Trophoblast cell (in vitro differentiated cells and primary cell): ENCODE data around the gene NEGR1.

Source experiments
- DNase-seq, 2 donors: peaks; one replicate each; pipeline ENCODE4 v3.0.0-alpha.2; 2016
- H2AFZ ChIP-seq: 2 replicates; pipeline ENCODE4 v1.6.1; 2013; ENCODE audit warnings: low read length, moderate library complexity, mild to moderate bottlenecking; ENCODE audit not compliant: insufficient read depth, poor library complexity
- H2AK5ac ChIP-seq: 2 replicates; pipeline ENCODE4 v1.6.1; 2013; ENCODE audit warnings: mild to moderate bottlenecking, low read length
- H2BK120ac ChIP-seq: 2 replicates; pipeline ENCODE4 v1.6.1; 2013; ENCODE audit warnings: low read length, mild to moderate bottlenecking, moderate library complexity; ENCODE audit not compliant: insufficient read depth, poor library complexity
- H2BK12ac ChIP-seq: 2 replicates; pipeline ENCODE4 v1.6.1; 2013; ENCODE audit warnings: mild to moderate bottlenecking, low read length, moderate library complexity
- H2BK5ac ChIP-seq: 2 replicates; pipeline ENCODE4 v1.6.1; 2013; ENCODE audit warnings: low read length, low read depth, moderate library complexity, mild to moderate bottlenecking; ENCODE audit not compliant: poor library complexity
- H3K14ac ChIP-seq: 2 replicates; pipeline ENCODE4 v1.6.1; 2013; ENCODE audit warnings: mild to moderate bottlenecking, low read length
- H3K18ac ChIP-seq: 2 replicates; pipeline ENCODE4 v1.6.1; 2013; ENCODE audit warnings: mild to moderate bottlenecking, low read length
- H3K23ac ChIP-seq: 2 replicates; pipeline ENCODE4 v1.6.1; 2013; ENCODE audit warnings: low read length
- H3K27ac ChIP-seq: 2 replicates; pipeline ENCODE4 v1.5.1; 2013; ENCODE audit warnings: low read depth, mild to moderate bottlenecking, inconsistent platforms, low read length, moderate library complexity
- H3K27me3 ChIP-seq: 2 replicates; pipeline ENCODE4 v1.6.1; 2013; ENCODE audit warnings: inconsistent platforms, mild to moderate bottlenecking, low read length, moderate library complexity; ENCODE audit not compliant: insufficient read depth
- H3K36me3 ChIP-seq, 2 experiments: 1 replicate in 1 of 2; 2 replicates in 1 of 2; pipeline ENCODE4 v1.6.1; 2013; ENCODE audit warnings: low read length in 2 of 2, mild to moderate bottlenecking in 2 of 2, moderate library complexity in 1 of 2; ENCODE audit not compliant: insufficient read depth in 2 of 2, control insufficient read depth in 1 of 2
- H3K4ac ChIP-seq: 2 replicates; pipeline ENCODE4 v1.6.1; 2013; ENCODE audit warnings: low read depth, mild to moderate bottlenecking, low read length, moderate library complexity
- H3K4me1 ChIP-seq, 2 experiments: 1 replicate in 1 of 2; 2 replicates in 1 of 2; pipeline ENCODE4 v1.6.1; 2013; ENCODE audit warnings: low read length in 2 of 2, mild to moderate bottlenecking in 2 of 2, moderate library complexity in 1 of 2; ENCODE audit not compliant: insufficient read depth in 2 of 2, control insufficient read depth in 1 of 2
- H3K4me2 ChIP-seq: 2 replicates; pipeline ENCODE4 v1.6.1; 2013; ENCODE audit warnings: inconsistent platforms, mild to moderate bottlenecking, low read length, moderate library complexity
- H3K4me3 ChIP-seq: 2 replicates; pipeline ENCODE4 v1.5.1; 2013; ENCODE audit warnings: mild to moderate bottlenecking, low read depth, low read length, inconsistent platforms
- H3K79me1 ChIP-seq: one replicate; pipeline ENCODE4 v1.6.1; 2013; ENCODE audit warnings: low read length
- H3K79me2 ChIP-seq: 2 replicates; pipeline ENCODE4 v1.6.1; 2013; ENCODE audit warnings: low read length, mild to moderate bottlenecking; ENCODE audit not compliant: control insufficient read depth, insufficient read depth, poor library complexity
- H3K9ac ChIP-seq: 2 replicates; pipeline ENCODE4 v1.6.1; 2013; ENCODE audit warnings: mild to moderate bottlenecking, low read length
- H3K9me3 ChIP-seq: 2 replicates; pipeline ENCODE4 v1.6.1; 2013; ENCODE audit warnings: low read depth, mild to moderate bottlenecking, control low read depth, inconsistent platforms, low read length; ENCODE audit not compliant: insufficient read depth
- H4K12ac ChIP-seq: 2 replicates; pipeline ENCODE4 v1.6.1; 2013; ENCODE audit warnings: low read depth, mild to moderate bottlenecking, low read length, moderate library complexity
- H4K8ac ChIP-seq: 2 replicates; pipeline ENCODE4 v1.6.1; 2013; ENCODE audit warnings: low read depth, mild to moderate bottlenecking, low read length, moderate library complexity
- H4K91ac ChIP-seq: one replicate; pipeline ENCODE4 v1.6.1; 2013; ENCODE audit warnings: low read depth, mild to moderate bottlenecking, low read length, moderate library complexity
- WGBS: extraction: QIAGEN DNeasy Blood & Tissue Kit; methylation state at CpG from one replicate; pipeline ENCODE4 v1.1.7; 2013; ENCODE audit warnings: missing lambda C conversion rate; ENCODE audit not compliant: insufficient read length, insufficient coverage; ENCODE audit errors: extremely low coverage; 5-methylcytosine and 5-hydroxymethylcytosine counted together

The NEGR1 gene

GRCh38 chr1:72007312-72007711, 275.0 kb downstream of the NEGR1 start:
- H4K8ac ChIP-seq = no peak overlapping the region
- H4K12ac ChIP-seq = no peak overlapping the region
- no peak overlapping the region for H2BK120ac ChIP-seq
- H3K36me3 ChIP-seq = no peaks in the 10 kb centered on the region
- no peak overlapping the region for H3K4ac ChIP-seq
- H3K79me1 ChIP-seq = peaks cover 3% of the 10 kb centered on the region
- H2AFZ ChIP-seq = no peak overlapping the region
- H3K4me2 ChIP-seq = no peak overlapping the region
- H3K9ac ChIP-seq = no peak overlapping the region
- no peaks in the 10 kb centered on the region for H3K79me2 ChIP-seq
- no peak for DNase-seq
- no peak overlapping the region for H2BK5ac ChIP-seq
- H3K4me3 ChIP-seq = no peak overlapping the region
- H4K91ac ChIP-seq = no peak overlapping the region
- no peak overlapping the region for H3K27ac ChIP-seq
- no peak overlapping the region for H2AK5ac ChIP-seq
- H2BK12ac ChIP-seq = peak overlapping the region; percentile 76
- H3K27me3 ChIP-seq = no peaks in the 10 kb centered on the region
- no CpG with 5 or more reads among the region's 2 CpGs for WGBS
- no peak overlapping the region for H3K18ac ChIP-seq
- no peak overlapping the region for H3K14ac ChIP-seq
- H3K23ac ChIP-seq = no peak overlapping the region
- peaks cover 0 to 2% of the 10 kb centered on the region in 2 experiments for H3K4me1 ChIP-seq
- no peaks in the 10 kb centered on the region for H3K9me3 ChIP-seq

- Histone ChIP-seq H3K4me1 (peaks cover 0 to 2% of the 10 kb centered on the region in 2 experiments), H2BK5ac (no peak overlapping the region), H3K4me3 (no peak overlapping the region), H4K12ac (no peak overlapping the region), H3K9me3 (no peaks in the 10 kb centered on the region), H3K9ac (no peak overlapping the region), H3K27ac (no peak overlapping the region), H3K18ac (no peak overlapping the region), H3K14ac (no peak overlapping the region), H3K23ac (no peak overlapping the region), H4K91ac (no peak overlapping the region), H2AK5ac (no peak overlapping the region), H3K27me3 (no peaks in the 10 kb centered on the region), H3K79me1 (peaks cover 4% of the 10 kb centered on the region), H2AFZ (no peak overlapping the region), H2BK12ac (no peak overlapping the region), H3K4me2 (no peak overlapping the region), H3K36me3 (no peaks in the 10 kb centered on the region), H3K79me2 (no peaks in the 10 kb centered on the region), H4K8ac (no peak overlapping the region), H3K4ac (no peak overlapping the region), H2BK120ac (no peak overlapping the region)
- WGBS = no CpG with 5 or more reads among the region's 1 CpG
- DNase-seq = no peak
These were observed 276.2 kb downstream of the NEGR1 start for GRCh38 chr1:72006092-72006491.

DNA sequence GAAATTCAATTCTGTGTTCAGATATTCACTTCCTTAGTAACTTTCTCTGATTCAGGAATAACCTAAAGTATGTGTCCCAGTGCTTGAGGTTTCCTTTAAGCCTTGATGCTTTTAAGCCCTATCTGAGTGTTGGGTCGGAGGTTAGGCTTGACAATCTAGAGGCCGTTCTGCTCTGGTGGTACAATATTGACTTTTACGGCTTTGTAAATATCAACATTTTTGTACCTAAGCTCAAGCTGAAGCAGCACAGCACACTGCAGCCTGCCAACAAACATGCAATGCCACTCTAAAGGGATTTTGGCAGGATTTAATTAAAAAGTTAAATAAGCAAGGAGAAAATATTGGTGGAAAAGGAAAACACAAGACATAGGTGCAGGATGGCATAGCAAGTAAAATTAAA, 279.2 kb downstream of the NEGR1 start:
- H3K14ac ChIP-seq = no peak overlapping the region
- WGBS = no CpG with 5 or more reads among the region's 3 CpGs

GRCh38 chr1:72000809-72001208, 281.5 kb downstream of the NEGR1 start:
- no peak overlapping the region for H3K4me2 ChIP-seq
- peak overlapping the region; percentile 83 for H3K4ac ChIP-seq
- H4K12ac ChIP-seq = peak overlapping the region; percentile 43
- no peak overlapping the region for H3K9ac ChIP-seq
- peak overlapping the region; percentile 91 for H2BK120ac ChIP-seq
- peak overlapping the region; percentile 61 for H4K8ac ChIP-seq
- H3K18ac ChIP-seq = no peak overlapping the region
- no peaks in the 10 kb centered on the region for H3K36me3 ChIP-seq
- no peaks in the 10 kb centered on the region for H3K27me3 ChIP-seq
- H3K4me3 ChIP-seq = no peak overlapping the region
- H3K23ac ChIP-seq = no peak overlapping the region
- peak overlapping the region; percentile 17 for H2AFZ ChIP-seq
- peak overlapping the region; percentile 85 for H3K27ac ChIP-seq
- no peaks in the 10 kb centered on the region for H3K9me3 ChIP-seq
- DNase-seq = peak; percentile 46 to 69
- peak overlapping the region; percentile 70 for H4K91ac ChIP-seq
- no peaks in the 10 kb centered on the region for H3K79me2 ChIP-seq
- peak overlapping the region; percentile 85 for H2BK5ac ChIP-seq
- peaks cover 7% of the 10 kb centered on the region for H3K79me1 ChIP-seq
- peak overlapping the region; percentile 84 for H3K14ac ChIP-seq
- H2AK5ac ChIP-seq = peak overlapping the region; percentile 46
- no CpG with 5 or more reads among the region's 4 CpGs for WGBS
- H3K4me1 ChIP-seq = peaks cover 0 to 2% of the 10 kb centered on the region in 2 experiments
- H2BK12ac ChIP-seq = peak overlapping the region; percentile 18

More for the DNA sequence above, 279.2 kb downstream of the NEGR1 start:
- Histone ChIP-seq H3K27ac (no peak overlapping the region), H2BK5ac (peak overlapping the region; percentile 49), H4K8ac (peak overlapping the region; percentile 54), H3K18ac (no peak overlapping the region), H3K79me1 (peaks cover 7% of the 10 kb centered on the region), H2AK5ac (no peak overlapping the region), H3K79me2 (no peaks in the 10 kb centered on the region), H2BK12ac (peak overlapping the region; percentile 71), H3K9me3 (no peaks in the 10 kb centered on the region), H3K4ac (no peak overlapping the region), H3K4me2 (no peak overlapping the region), H3K36me3 (no peaks in the 10 kb centered on the region), H4K91ac (peak overlapping the region; percentile 77), H2BK120ac (peak overlapping the region; percentile 60), H3K4me3 (no peak overlapping the region), H3K9ac (no peak overlapping the region), H2AFZ (peak overlapping the region; percentile 63), H3K23ac (no peak overlapping the region), H4K12ac (no peak overlapping the region), H3K27me3 (no peaks in the 10 kb centered on the region), H3K4me1 (peaks cover 0 to 2% of the 10 kb centered on the region in 2 experiments)
- no peak for DNase-seq
